K562 (cell line): ENCODE data around the gene TRIM37. TPM values are rescaled to one million over a fixed set of nuclear protein-coding genes. Genes with fewer than 3 reads are reported as not detected.

Experiments
- NBN ChIP-seq: fragments of 450-650 bp; IDR thresholded peaks from 2 replicates; pipeline ENCODE4 v1.6.1; 2016; ENCODE audit warnings: low read depth, mild to moderate bottlenecking
- ZNF586 ChIP-seq: fragments of 450-650 bp; formaldehyde crosslinking; conservative IDR thresholded peaks from 2 replicates; pipeline ENCODE4 v1.4.0; 2020; ENCODE audit warnings: mild to moderate bottlenecking, moderate library complexity
- polyA plus RNA-seq, 8 experiments: library from polyadenylated mRNA; depleted of rRNA in 4 of 8; stranded (reverse) in 5 of 8; unstranded in 3 of 8; fragments of >200 nt; fragmentation: Nextera tagmentation in 2 of 8; fragmentation: Illumina TruSeq in 1 of 8; extraction: Ambion mirVana in 2 of 8; extraction: Trizol in 1 of 8; gene quantifications; 2 replicates each; pipeline versions ENCODE4 v1.2.1 to v1.2.3, GENCODE V29; 2011 to 2014; ENCODE audit warnings: inconsistent platforms in 1 of 8, missing spikeins in 1 of 8
- total RNA-seq, 7 experiments: library from RNA; depleted of rRNA in 6 of 7; stranded (reverse); fragments of >200 nt in 6 of 7; fragmentation: Illumina TruSeq in 2 of 7; extraction: Trizol in 2 of 7; gene quantifications; 2 replicates each; pipeline versions ENCODE4 v1.2.1 to v1.2.3, GENCODE V29; 2011 to 2021; ENCODE audit warnings: low replicate concordance in 1 of 7
- TF ChIP-seq, protein P1 (sequence below): fragments of 450-650 bp; IDR thresholded peaks from 2 replicates; pipeline ENCODE4 v1.6.1; 2016; ENCODE audit warnings: low read depth
- TF ChIP-seq, protein P2 (sequence below), 2 experiments: IDR thresholded peaks; 2 replicates each; pipeline ENCODE4 v1.6.1; 2011; ENCODE audit warnings: borderline replicate concordance in 1 of 2, control low read depth in 1 of 2, low read depth in 1 of 2, low read length in 1 of 2, mild to moderate bottlenecking in 1 of 2, mixed read lengths in 1 of 2, moderate library complexity in 1 of 2; ENCODE audit not compliant: insufficient read depth in 1 of 2, insufficient read length in 1 of 2, poor library complexity in 1 of 2, severe bottlenecking in 1 of 2; ENCODE audit errors: extremely low read depth in 1 of 2

Gene TRIM37
- total and polyA plus RNA-seq, 9 of the 15 experiments (the other 6 are each of a cell fraction or from before 2014, with no cell fraction given) = 4.5 to 31.4 (median 23.8) TPM

DNA sequence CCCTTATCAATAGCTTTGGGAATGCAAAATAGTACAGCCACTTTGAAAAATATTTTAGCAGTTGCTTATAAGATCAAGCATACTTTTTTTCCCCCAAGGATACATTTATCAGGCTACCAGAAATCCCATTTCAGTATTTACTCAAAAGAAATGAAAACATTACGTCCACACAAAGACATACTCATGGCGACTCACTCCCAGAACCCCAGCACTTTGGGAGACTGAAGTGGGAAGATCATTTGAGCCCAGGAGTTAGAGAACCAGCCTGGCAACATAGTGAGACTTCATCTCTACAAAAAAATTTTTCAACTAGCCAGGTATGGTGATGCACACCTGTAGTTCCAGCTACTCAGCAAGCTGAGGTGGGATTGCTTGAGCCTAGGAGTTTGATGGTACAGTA, 42.4 kb upstream of the TRIM37 start (continued):
- TF ChIP-seq, protein P1, sequence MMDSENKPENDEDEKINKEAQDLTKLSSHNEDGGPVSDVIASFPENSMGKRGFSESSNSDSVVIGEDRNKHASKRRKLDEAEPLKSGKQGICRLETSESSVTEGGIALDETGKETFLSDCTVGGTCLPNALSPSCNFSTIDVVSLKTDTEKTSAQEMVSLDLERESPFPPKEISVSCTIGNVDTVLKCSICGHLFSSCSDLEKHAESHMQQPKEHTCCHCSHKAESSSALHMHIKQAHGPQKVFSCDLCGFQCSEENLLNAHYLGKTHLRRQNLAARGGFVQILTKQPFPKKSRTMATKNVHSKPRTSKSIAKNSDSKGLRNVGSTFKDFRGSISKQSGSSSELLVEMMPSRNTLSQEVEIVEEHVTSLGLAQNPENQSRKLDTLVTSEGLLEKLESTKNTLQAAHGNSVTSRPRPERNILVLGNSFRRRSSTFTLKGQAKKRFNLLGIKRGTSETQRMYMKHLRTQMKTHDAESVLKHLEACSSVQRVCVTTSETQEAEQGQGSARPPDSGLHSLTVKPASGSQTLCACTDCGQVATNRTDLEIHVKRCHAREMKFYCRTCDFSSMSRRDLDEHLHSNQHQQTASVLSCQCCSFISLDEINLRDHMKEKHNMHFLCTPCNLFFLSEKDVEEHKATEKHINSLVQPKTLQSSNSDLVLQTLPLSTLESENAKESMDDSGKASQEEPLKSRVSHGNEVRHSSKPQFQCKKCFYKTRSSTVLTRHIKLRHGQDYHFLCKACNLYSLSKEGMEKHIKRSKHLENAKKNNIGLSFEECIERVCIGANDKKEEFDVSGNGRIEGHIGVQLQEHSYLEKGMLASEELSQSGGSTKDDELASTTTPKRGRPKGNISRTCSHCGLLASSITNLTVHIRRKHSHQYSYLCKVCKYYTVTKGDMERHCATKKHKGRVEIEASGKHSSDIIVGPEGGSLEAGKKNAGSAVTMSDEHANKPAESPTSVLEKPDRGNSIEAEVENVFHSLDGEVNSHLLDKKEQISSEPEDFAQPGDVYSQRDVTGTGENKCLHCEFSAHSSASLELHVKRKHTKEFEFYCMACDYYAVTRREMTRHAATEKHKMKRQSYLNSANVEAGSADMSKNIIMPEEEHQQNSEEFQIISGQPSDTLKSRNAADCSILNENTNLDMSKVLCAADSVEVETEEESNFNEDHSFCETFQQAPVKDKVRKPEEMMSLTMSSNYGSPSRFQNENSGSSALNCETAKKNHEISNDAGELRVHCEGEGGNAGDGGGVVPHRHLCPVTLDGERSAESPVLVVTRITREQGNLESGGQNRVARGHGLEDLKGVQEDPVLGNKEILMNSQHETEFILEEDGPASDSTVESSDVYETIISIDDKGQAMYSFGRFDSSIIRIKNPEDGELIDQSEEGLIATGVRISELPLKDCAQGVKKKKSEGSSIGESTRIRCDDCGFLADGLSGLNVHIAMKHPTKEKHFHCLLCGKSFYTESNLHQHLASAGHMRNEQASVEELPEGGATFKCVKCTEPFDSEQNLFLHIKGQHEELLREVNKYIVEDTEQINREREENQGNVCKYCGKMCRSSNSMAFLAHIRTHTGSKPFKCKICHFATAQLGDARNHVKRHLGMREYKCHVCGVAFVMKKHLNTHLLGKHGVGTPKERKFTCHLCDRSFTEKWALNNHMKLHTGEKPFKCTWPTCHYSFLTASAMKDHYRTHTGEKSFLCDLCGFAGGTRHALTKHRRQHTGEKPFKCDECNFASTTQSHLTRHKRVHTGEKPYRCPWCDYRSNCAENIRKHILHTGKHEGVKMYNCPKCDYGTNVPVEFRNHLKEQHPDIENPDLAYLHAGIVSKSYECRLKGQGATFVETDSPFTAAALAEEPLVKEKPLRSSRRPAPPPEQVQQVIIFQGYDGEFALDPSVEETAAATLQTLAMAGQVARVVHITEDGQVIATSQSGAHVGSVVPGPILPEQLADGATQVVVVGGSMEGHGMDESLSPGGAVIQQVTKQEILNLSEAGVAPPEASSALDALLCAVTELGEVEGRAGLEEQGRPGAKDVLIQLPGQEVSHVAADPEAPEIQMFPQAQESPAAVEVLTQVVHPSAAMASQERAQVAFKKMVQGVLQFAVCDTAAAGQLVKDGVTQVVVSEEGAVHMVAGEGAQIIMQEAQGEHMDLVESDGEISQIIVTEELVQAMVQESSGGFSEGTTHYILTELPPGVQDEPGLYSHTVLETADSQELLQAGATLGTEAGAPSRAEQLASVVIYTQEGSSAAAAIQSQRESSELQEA = no peak
- TF ChIP-seq NBN = no peak
- no peak for TF ChIP-seq ZNF586 (CRISPR knock-in tag)
- TF ChIP-seq, protein P2, sequence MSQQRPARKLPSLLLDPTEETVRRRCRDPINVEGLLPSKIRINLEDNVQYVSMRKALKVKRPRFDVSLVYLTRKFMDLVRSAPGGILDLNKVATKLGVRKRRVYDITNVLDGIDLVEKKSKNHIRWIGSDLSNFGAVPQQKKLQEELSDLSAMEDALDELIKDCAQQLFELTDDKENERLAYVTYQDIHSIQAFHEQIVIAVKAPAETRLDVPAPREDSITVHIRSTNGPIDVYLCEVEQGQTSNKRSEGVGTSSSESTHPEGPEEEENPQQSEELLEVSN (IDR thresholded peaks at IDR 0.05; ENCODE audit: borderline replicate concordance in 1 of 2, extremely low read depth in 1 of 2, insufficient read depth in 1 of 2, insufficient read length in 1 of 2, low read depth in 1 of 2, low read length in 1 of 2, poor library complexity in 1 of 2, severe bottlenecking in 1 of 2) = no peak
